Cardiac muscle cell (in vitro differentiated cells and primary cell): Measurements from ENCODE around the gene TST. TPM values are rescaled to one million over a fixed set of nuclear protein-coding genes. Genes with fewer than 3 reads are reported as not detected.

Experiments
- DNase-seq, 2 donors: peaks; one replicate each; pipeline versions ENCODE4 v3.0.0 to v3.0.0-alpha.2; 2010 to 2017; ENCODE audit warnings: low read depth in 1 of 2, low spot score in 1 of 2
- H3K27ac ChIP-seq: fragments of 200-600 bp; sonication (generic); 2 replicates; pipeline ENCODE4 v1.5.1; 2016
- H3K27me3 ChIP-seq: fragments of 200-600 bp; sonication (generic); 2 replicates; pipeline ENCODE4 v1.6.0; 2016; ENCODE audit warnings: control low read depth
- H3K36me3 ChIP-seq: fragments of 200-600 bp; sonication (generic); 2 replicates; pipeline ENCODE4 v1.5.1; 2016; ENCODE audit warnings: control low read depth
- H3K4me1 ChIP-seq: fragments of 200-600 bp; sonication (generic); 2 replicates; pipeline ENCODE4 v1.8.1; 2017; ENCODE audit warnings: low read depth, mild to moderate bottlenecking, mixed run types
- H3K4me3 ChIP-seq: fragments of 200-600 bp; sonication (generic); 2 replicates; pipeline ENCODE4 v1.5.1; 2016; ENCODE audit warnings: mild to moderate bottlenecking
- H3K9me3 ChIP-seq: fragments of 200-600 bp; sonication (generic); 2 replicates; pipeline ENCODE4 v1.5.1; 2017; ENCODE audit warnings: low read depth, mild to moderate bottlenecking, control low read depth
- polyA plus RNA-seq: library from polyadenylated mRNA; unstranded; fragments of >200 nt; fragmentation: Nextera tagmentation; extraction: Ambion mirVana; gene quantifications from 2 replicates; pipeline ENCODE4 v1.2.1, GENCODE V29; 2016
- total RNA-seq: library from RNA; depleted of rRNA; stranded (reverse); fragments of >200 nt; gene quantifications from 2 replicates; pipeline ENCODE4 v1.2.3, GENCODE V29; 2016
- TF ChIP-seq, protein P1 (sequence below): IDR thresholded peaks from 2 replicates; pipeline ENCODE4 v1.5.1; 2012; ENCODE audit warnings: low read depth, mild to moderate bottlenecking, low read length

The TST gene
- total and polyA plus RNA-seq, 2 experiments from 2014 or later = 36.2 to 63.8 TPM

- DNase-seq = no peak
- H3K36me3 ChIP-seq = no peaks in the 10 kb centered on the region
- no peaks in the 10 kb centered on the region for H3K9me3 ChIP-seq
- H3K4me3 ChIP-seq = no peak overlapping the region
- H3K27ac ChIP-seq = no peak overlapping the region
- TF ChIP-seq, protein P1, sequence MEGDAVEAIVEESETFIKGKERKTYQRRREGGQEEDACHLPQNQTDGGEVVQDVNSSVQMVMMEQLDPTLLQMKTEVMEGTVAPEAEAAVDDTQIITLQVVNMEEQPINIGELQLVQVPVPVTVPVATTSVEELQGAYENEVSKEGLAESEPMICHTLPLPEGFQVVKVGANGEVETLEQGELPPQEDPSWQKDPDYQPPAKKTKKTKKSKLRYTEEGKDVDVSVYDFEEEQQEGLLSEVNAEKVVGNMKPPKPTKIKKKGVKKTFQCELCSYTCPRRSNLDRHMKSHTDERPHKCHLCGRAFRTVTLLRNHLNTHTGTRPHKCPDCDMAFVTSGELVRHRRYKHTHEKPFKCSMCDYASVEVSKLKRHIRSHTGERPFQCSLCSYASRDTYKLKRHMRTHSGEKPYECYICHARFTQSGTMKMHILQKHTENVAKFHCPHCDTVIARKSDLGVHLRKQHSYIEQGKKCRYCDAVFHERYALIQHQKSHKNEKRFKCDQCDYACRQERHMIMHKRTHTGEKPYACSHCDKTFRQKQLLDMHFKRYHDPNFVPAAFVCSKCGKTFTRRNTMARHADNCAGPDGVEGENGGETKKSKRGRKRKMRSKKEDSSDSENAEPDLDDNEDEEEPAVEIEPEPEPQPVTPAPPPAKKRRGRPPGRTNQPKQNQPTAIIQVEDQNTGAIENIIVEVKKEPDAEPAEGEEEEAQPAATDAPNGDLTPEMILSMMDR = no peak
- no peaks in the 10 kb centered on the region for H3K4me1 ChIP-seq
- no peaks in the 10 kb centered on the region for H3K27me3 ChIP-seq
These were observed 27.3 kb upstream of the TST start for GRCh38 chr22:37046589-37046988.

DNA sequence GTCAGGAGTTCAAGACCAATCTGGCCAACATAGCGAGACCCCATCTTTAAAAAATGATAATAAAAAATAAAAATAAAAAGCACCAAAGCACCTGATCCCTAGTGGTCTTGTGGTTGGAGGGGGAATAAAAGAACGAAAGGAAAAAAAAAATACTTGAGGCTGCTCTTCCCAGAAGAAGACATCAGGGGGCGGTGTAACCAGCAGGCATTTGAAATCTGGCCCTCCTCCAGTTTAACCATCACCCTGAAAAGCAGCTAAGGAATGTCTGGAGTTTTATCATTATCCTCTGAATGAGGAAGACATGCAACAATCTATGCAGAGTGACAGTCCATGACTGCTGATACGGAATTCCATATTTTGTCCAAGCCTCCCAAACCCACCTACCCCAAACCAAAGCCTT is 26.7 kb upstream of the TST start:
- peak; percentile 25 to 72 for DNase-seq
- Histone ChIP-seq H3K27ac (no peak overlapping the region), H3K27me3 (no peaks in the 10 kb centered on the region), H3K4me3 (no peak overlapping the region), H3K4me1 (no peaks in the 10 kb centered on the region), H3K36me3 (no peaks in the 10 kb centered on the region), H3K9me3 (no peaks in the 10 kb centered on the region)
- TF ChIP-seq, protein P1 = peak; percentile 79

- Histone ChIP-seq H3K4me1 (no peaks in the 10 kb centered on the region), H3K9me3 (no peaks in the 10 kb centered on the region), H3K4me3 (no peak overlapping the region), H3K27ac (no peak overlapping the region), H3K36me3 (no peaks in the 10 kb centered on the region), H3K27me3 (no peaks in the 10 kb centered on the region)
- TF ChIP-seq, protein P1 = no peak
- DNase-seq = no peak
These were observed 25.7 kb upstream of the TST start for GRCh38 chr22:37044634-37045625.

- Histone ChIP-seq H3K4me1 (no peaks in the 10 kb centered on the region), H3K9me3 (no peaks in the 10 kb centered on the region), H3K27me3 (no peaks in the 10 kb centered on the region), H3K4me3 (no peak overlapping the region), H3K36me3 (no peaks in the 10 kb centered on the region), H3K27ac (no peak overlapping the region)
- TF ChIP-seq, protein P1 = peak; percentile 64
- DNase-seq = peak; percentile 66 to 71
These were observed 24.7 kb upstream of the TST start for GRCh38 chr22:37043828-37044538.

DNA sequence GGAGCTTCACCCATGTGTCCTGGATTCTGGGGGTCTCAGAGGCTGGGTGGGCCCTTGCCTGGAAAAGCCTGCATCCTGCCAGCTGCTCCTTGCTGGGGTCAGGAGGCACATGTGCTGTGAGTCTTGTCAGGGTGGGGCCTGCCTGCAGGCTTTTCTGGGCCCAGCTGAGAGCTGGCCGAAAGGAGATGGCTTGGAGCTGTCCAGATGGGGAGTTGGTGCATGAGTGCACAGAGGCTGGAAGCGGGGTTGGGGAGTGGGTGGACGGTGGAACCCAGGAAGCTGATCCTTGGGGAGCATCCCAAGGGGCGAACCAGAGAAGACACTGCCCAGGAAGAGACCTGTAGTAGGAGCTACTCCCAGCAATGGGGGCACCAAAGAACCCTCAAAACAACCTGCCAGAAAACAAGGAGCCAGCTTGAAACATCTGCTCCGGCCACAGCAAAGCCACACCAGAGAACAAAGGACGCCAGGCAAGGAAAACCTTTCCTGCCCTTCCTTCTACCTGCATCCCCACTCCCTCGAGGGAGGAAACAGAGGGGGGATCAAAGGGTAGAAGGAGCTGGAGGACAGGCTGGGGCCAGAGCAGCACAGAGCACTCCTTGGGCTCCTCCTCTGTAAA is 24.1 kb upstream of the TST start:
- Histone ChIP-seq H3K4me3 (no peak overlapping the region), H3K27me3 (no peaks in the 10 kb centered on the region), H3K4me1 (no peaks in the 10 kb centered on the region), H3K36me3 (no peaks in the 10 kb centered on the region), H3K27ac (no peak overlapping the region), H3K9me3 (no peaks in the 10 kb centered on the region)
- TF ChIP-seq, protein P1 = no peak
- DNase-seq = no peak
